WTC11 (cell line): ENCODE measurements around the gene OSTC.

Experiments
- ATF2 ChIP-seq: sonication (generic); formaldehyde crosslinking; IDR thresholded peaks from 2 replicates; pipeline ENCODE4 v1.8.1; 2022; ENCODE audit warnings: low read depth, missing genetic modification reagents, borderline replicate concordance
- CTCF ChIP-seq: fragments of 200-600 bp; IDR thresholded peaks from 2 replicates; pipeline ENCODE4 v1.8.0; 2022; ENCODE audit warnings: antibody characterized with exemption
- TEAD1 ChIP-seq: sonication (generic); formaldehyde crosslinking; IDR thresholded peaks from 2 replicates; pipeline ENCODE4 v1.8.0; 2022; ENCODE audit warnings: mild to moderate bottlenecking, missing genetic modification reagents
- ZNF138 ChIP-seq: sonication (generic); formaldehyde crosslinking; conservative IDR thresholded peaks from 2 replicates; pipeline ENCODE4 v1.8.1; 2022; ENCODE audit warnings: mild to moderate bottlenecking, moderate library complexity, missing genetic modification reagents

- TF ChIP-seq ZNF138 (CRISPR knock-in tag) = no peak
- no peak for TF ChIP-seq TEAD1 (CRISPR knock-in tag)
- TF ChIP-seq ATF2 (CRISPR knock-in tag) = no peak
- TF ChIP-seq CTCF = no peak
Observed at GRCh38 chr4:108693211-108693610, 42.8 kb downstream of the OSTC start.
